DOHH2 (cell line): ENCODE data around the gene RAPGEF3.

Experiments used
- H3F3A ChIP-seq: fragments of 200-600 bp; sonication (generic), shearing (Covaris generic); 2 replicates; pipeline ENCODE4 v1.6.0; 2016; ENCODE audit warnings: antibody characterized with exemption, mild to moderate bottlenecking; ENCODE audit not compliant: control insufficient read depth, insufficient read depth
- H3K27ac ChIP-seq: fragments of 200-600 bp; sonication (generic); 2 replicates; pipeline ENCODE4 v1.5.1; 2014; ENCODE audit warnings: low read depth, mild to moderate bottlenecking, low read length, moderate library complexity
- H3K27me3 ChIP-seq: fragments of 200-600 bp; sonication (generic); 2 replicates; pipeline ENCODE4 v1.6.1; 2014; ENCODE audit warnings: mild to moderate bottlenecking, low read length, mixed read lengths; ENCODE audit not compliant: control insufficient read depth
- H3K36me3 ChIP-seq: fragments of 200-600 bp; sonication (generic); 2 replicates; pipeline ENCODE4 v1.6.1; 2014; ENCODE audit warnings: mild to moderate bottlenecking, low read length, moderate library complexity, mixed read lengths; ENCODE audit not compliant: control insufficient read depth
- H3K4me1 ChIP-seq: fragments of 200-600 bp; sonication (generic); 2 replicates; pipeline ENCODE4 v1.6.1; 2014; ENCODE audit warnings: mild to moderate bottlenecking, low read length, mixed read lengths; ENCODE audit not compliant: control insufficient read depth
- H3K4me2 ChIP-seq: fragments of 200-600 bp; sonication (generic); 2 replicates; pipeline ENCODE4 v1.6.0; 2014; ENCODE audit warnings: mild to moderate bottlenecking, low read length, moderate library complexity
- H3K4me3 ChIP-seq: fragments of 200-600 bp; sonication (generic); 2 replicates; pipeline ENCODE4 v1.5.1; 2014; ENCODE audit warnings: mild to moderate bottlenecking, low read length, mixed read lengths
- H3K79me2 ChIP-seq: fragments of 200-600 bp; sonication (generic); 2 replicates; pipeline ENCODE4 v1.6.1; 2014; ENCODE audit warnings: mild to moderate bottlenecking, low read length, mixed read lengths; ENCODE audit not compliant: control insufficient read depth
- H3K9me2 ChIP-seq: fragments of 200-600 bp; sonication (generic); replicated peaks from 2 replicates; pipeline ENCODE4 v1.6.1; 2014; ENCODE audit warnings: mild to moderate bottlenecking, low read length, mixed read lengths; ENCODE audit not compliant: control insufficient read depth
- H3K9me3 ChIP-seq: fragments of 200-600 bp; sonication (generic); 2 replicates; pipeline ENCODE4 v1.6.1; 2014; ENCODE audit warnings: antibody characterized with exemption, low read length, mixed read lengths; ENCODE audit not compliant: control insufficient read depth, insufficient read depth
- H4K20me1 ChIP-seq: fragments of 200-600 bp; sonication (generic); 2 replicates; pipeline ENCODE4 v1.6.0; 2014; ENCODE audit warnings: low read depth, mild to moderate bottlenecking, antibody characterized with exemption, low read length, moderate library complexity; ENCODE audit not compliant: control insufficient read depth, insufficient read depth
- CTCF ChIP-seq: fragments of 200-600 bp; sonication (generic); IDR thresholded peaks from one replicate; pipeline ENCODE4 v1.5.1; 2014; ENCODE audit warnings: antibody characterized with exemption, mild to moderate bottlenecking, low read depth, low read length; ENCODE audit not compliant: poor library complexity, severe bottlenecking
- EZH2phosphoT487 ChIP-seq: fragments of 200-600 bp; sonication (generic); IDR thresholded peaks from 2 replicates; pipeline ENCODE4 v1.6.1; 2017; ENCODE audit warnings: borderline replicate concordance, mild to moderate bottlenecking, antibody characterized with exemption, low read length, moderate library complexity, mixed read lengths

RAPGEF3 gene

GRCh38 chr12:47793015-47793681 lies 34.5 kb upstream of the RAPGEF3 start:
- Histone ChIP-seq H3K36me3 (peaks cover 95% of the 10 kb centered on the region), H3K27me3 (no peaks in the 10 kb centered on the region), H3F3A (no peaks in the 10 kb centered on the region), H3K4me2 (no peak overlapping the region), H3K4me3 (no peak overlapping the region), H4K20me1 (no peaks in the 10 kb centered on the region), H3K9me2 (no peaks in the 10 kb centered on the region), H3K27ac (no peak overlapping the region), H3K9me3 (no peaks in the 10 kb centered on the region), H3K79me2 (0 out of 2 replicates have a peak, but pooled peaks cover 2% of the 10 kb centered on the region), H3K4me1 (no peaks in the 10 kb centered on the region)
- TF ChIP-seq EZH2phosphoT487 (no peak), CTCF (no peak)

GRCh38 chr12:47791874-47792273 lies 33.2 kb upstream of the RAPGEF3 start:
- 0 out of 2 replicates have a peak, but pooled peaks cover 2% of the 10 kb centered on the region for H3K79me2 ChIP-seq
- H3K9me2 ChIP-seq: no peaks in the 10 kb centered on the region
- peaks cover 96% of the 10 kb centered on the region for H3K36me3 ChIP-seq

GRCh38 chr12:47791351-47791746 lies 32.7 kb upstream of the RAPGEF3 start:
- Histone ChIP-seq H3K79me2 (no peaks in the 10 kb centered on the region), H3K27ac (no peak overlapping the region), H3K4me2 (no peak overlapping the region), H3K9me2 (no peaks in the 10 kb centered on the region), H3K4me3 (no peak overlapping the region), H4K20me1 (no peaks in the 10 kb centered on the region), H3K36me3 (peaks cover 97% of the 10 kb centered on the region), H3F3A (no peaks in the 10 kb centered on the region), H3K27me3 (no peaks in the 10 kb centered on the region), H3K9me3 (no peaks in the 10 kb centered on the region), H3K4me1 (no peaks in the 10 kb centered on the region)
- no peak for TF ChIP-seq EZH2phosphoT487
- TF ChIP-seq CTCF: no peak

More at GRCh38 chr12:47791874-47792273, 33.2 kb upstream of the RAPGEF3 start:
- no peaks in the 10 kb centered on the region for H3K9me3 ChIP-seq
- no peak overlapping the region for H3K4me3 ChIP-seq
- H3F3A ChIP-seq: no peaks in the 10 kb centered on the region
- H3K4me1 ChIP-seq: no peaks in the 10 kb centered on the region
- TF ChIP-seq EZH2phosphoT487 (no peak), CTCF (no peak)
- H3K27ac ChIP-seq: no peak overlapping the region
- H4K20me1 ChIP-seq: no peaks in the 10 kb centered on the region
- no peaks in the 10 kb centered on the region for H3K27me3 ChIP-seq
- H3K4me2 ChIP-seq: no peak overlapping the region
